H9 (cell line): ENCODE data around the gene MEP1B. TPM values are rescaled to one million over a fixed set of nuclear protein-coding genes. Genes with fewer than 3 reads are reported as not detected.

Experiments used
- DNase-seq: peaks from one replicate; pipeline ENCODE4 v3.0.0-alpha.2; 2017
- H2AFZ ChIP-seq: one replicate; pipeline ENCODE4 v1.6.1; 2013; ENCODE audit warnings: mild to moderate bottlenecking, low read length, control low read depth, moderate library complexity
- H2AK5ac ChIP-seq: 2 replicates; pipeline ENCODE4 v1.6.1; 2013; ENCODE audit warnings: low read length, control low read depth, mixed read lengths; ENCODE audit not compliant: insufficient read length
- H2BK120ac ChIP-seq: one replicate; pipeline ENCODE4 v1.6.1; 2013; ENCODE audit warnings: low read depth, mild to moderate bottlenecking, low read length, control low read depth, inconsistent platforms; ENCODE audit not compliant: poor library complexity, severe bottlenecking
- H2BK12ac ChIP-seq: 2 replicates; pipeline ENCODE4 v1.6.1; 2013; ENCODE audit warnings: low read length, control low read depth, mixed read lengths, low read depth; ENCODE audit not compliant: insufficient read length
- H2BK15ac ChIP-seq: 2 replicates; pipeline ENCODE4 v1.6.1; 2013; ENCODE audit warnings: low read depth, low read length, control low read depth
- H2BK20ac ChIP-seq: one replicate; pipeline ENCODE4 v1.6.1; 2013; ENCODE audit warnings: low read depth, mild to moderate bottlenecking, low read length, control low read depth, inconsistent platforms; ENCODE audit not compliant: poor library complexity, severe bottlenecking
- H2BK5ac ChIP-seq: 2 replicates; pipeline ENCODE4 v1.6.1; 2013; ENCODE audit warnings: low read length, control low read depth, mixed read lengths; ENCODE audit not compliant: insufficient read length
- H3K14ac ChIP-seq: 2 replicates; pipeline ENCODE4 v1.6.1; 2013; ENCODE audit warnings: low read length, control low read depth; ENCODE audit not compliant: insufficient read depth
- H3K18ac ChIP-seq: 2 replicates; pipeline ENCODE4 v1.6.1; 2013; ENCODE audit warnings: low read depth, mild to moderate bottlenecking, mixed read lengths, low read length, control low read depth; ENCODE audit not compliant: insufficient read length
- H3K23ac ChIP-seq: 2 replicates; pipeline ENCODE4 v1.6.1; 2013; ENCODE audit warnings: low read length, control low read depth, mixed read lengths, low read depth; ENCODE audit not compliant: insufficient read length
- H3K23me2 ChIP-seq: 2 replicates; pipeline ENCODE4 v1.6.1; 2013; ENCODE audit warnings: low read depth, mild to moderate bottlenecking, mixed read lengths, low read length, control low read depth; ENCODE audit not compliant: insufficient read length, poor library complexity, severe bottlenecking
- H3K27ac ChIP-seq: 2 replicates; pipeline ENCODE4 v1.5.1; 2013; ENCODE audit warnings: low read length, control low read depth, mixed read lengths, low read depth; ENCODE audit not compliant: insufficient read length
- H3K27me3 ChIP-seq: 2 replicates; pipeline ENCODE4 v1.6.1; 2013; ENCODE audit warnings: low read length, control low read depth, inconsistent platforms; ENCODE audit not compliant: insufficient read depth
- H3K4ac ChIP-seq: 2 replicates; pipeline ENCODE4 v1.6.1; 2013; ENCODE audit warnings: low read depth, mild to moderate bottlenecking, control low read depth, inconsistent platforms, low read length, moderate library complexity
- H3K4me1 ChIP-seq: 2 replicates; pipeline ENCODE4 v1.6.1; 2013; ENCODE audit warnings: low read length, control low read depth, inconsistent platforms; ENCODE audit not compliant: insufficient read depth
- H3K4me2 ChIP-seq: 2 replicates; pipeline ENCODE4 v1.6.1; 2013; ENCODE audit warnings: low read length, control low read depth, mixed read lengths; ENCODE audit not compliant: insufficient read length, insufficient read depth
- H3K56ac ChIP-seq: 2 replicates; pipeline ENCODE4 v1.6.1; 2013; ENCODE audit warnings: low read depth, mild to moderate bottlenecking, mixed read lengths, low read length, control low read depth; ENCODE audit not compliant: insufficient read length
- H3K79me1 ChIP-seq: 2 replicates; pipeline ENCODE4 v1.6.1; 2013; ENCODE audit warnings: low read depth, mild to moderate bottlenecking, moderate library complexity, low read length, control low read depth, inconsistent platforms; ENCODE audit not compliant: insufficient read depth, poor library complexity, severe bottlenecking
- H3K79me2 ChIP-seq: 2 replicates; pipeline ENCODE4 v1.6.1; 2013; ENCODE audit warnings: low read length, control low read depth, inconsistent platforms; ENCODE audit not compliant: insufficient read depth
- H3K9ac ChIP-seq: 2 replicates; pipeline ENCODE4 v1.6.1; 2013; ENCODE audit warnings: low read length, control low read depth, mixed read lengths; ENCODE audit not compliant: insufficient read length; ENCODE audit errors: extremely low read depth
- H3K9me3 ChIP-seq: one replicate; pipeline ENCODE4 v1.6.1; 2013; ENCODE audit warnings: low read depth, low read length, inconsistent platforms; ENCODE audit not compliant: control insufficient read depth
- H3T11ph ChIP-seq: one replicate; pipeline ENCODE4 v1.6.1; 2013; ENCODE audit warnings: mild to moderate bottlenecking, low read length, control low read depth, inconsistent platforms
- H4K20me1 ChIP-seq: one replicate; pipeline ENCODE4 v1.6.1; 2013; ENCODE audit not compliant: control insufficient read depth, insufficient read length, insufficient read depth
- H4K5ac ChIP-seq: 2 replicates; pipeline ENCODE4 v1.6.1; 2013; ENCODE audit warnings: low read depth, mild to moderate bottlenecking, mixed read lengths, low read length, control low read depth; ENCODE audit not compliant: insufficient read length
- H4K8ac ChIP-seq: replicated peaks from 2 replicates; pipeline ENCODE4 v1.6.1; 2013; ENCODE audit warnings: low read length, control low read depth, mixed read lengths, low read depth; ENCODE audit not compliant: insufficient read length
- H4K91ac ChIP-seq: 2 replicates; pipeline ENCODE4 v1.6.1; 2013; ENCODE audit warnings: low read depth, mild to moderate bottlenecking, moderate library complexity, mixed read lengths, low read length, control low read depth; ENCODE audit not compliant: insufficient read length
- H3K27ac Mint-ChIP-seq, 3 experiments: 2 replicates in 2 of 3; 3 replicates in 1 of 3; pipeline ENCODE4 v1.8.0; 2020 to 2021; ENCODE audit warnings: mixed read lengths in 3 of 3, mild to moderate bottlenecking in 1 of 3, moderate library complexity in 1 of 3
- H3K27me3 Mint-ChIP-seq: 2 replicates; pipeline ENCODE4 v1.8.0; 2021; ENCODE audit warnings: low read depth, mild to moderate bottlenecking, moderate library complexity, mixed read lengths
- H3K36me3 Mint-ChIP-seq, 3 experiments: 2 replicates in 2 of 3; 3 replicates in 1 of 3; pipeline ENCODE4 v1.8.0; 2020 to 2021; ENCODE audit warnings: low read depth in 3 of 3, mixed read lengths in 3 of 3; ENCODE audit not compliant: insufficient read depth in 1 of 3
- H3K4me1 Mint-ChIP-seq, 2 experiments: 2 replicates each; pipeline ENCODE4 v1.8.0; 2020; ENCODE audit warnings: mixed read lengths in 2 of 2
- H3K4me3 Mint-ChIP-seq, 2 experiments: 2 replicates in 1 of 2; 3 replicates in 1 of 2; pipeline ENCODE4 v1.8.0; 2020 to 2021; ENCODE audit warnings: mild to moderate bottlenecking in 2 of 2, mixed read lengths in 2 of 2, moderate library complexity in 1 of 2
- H3K9me3 Mint-ChIP-seq, 2 experiments: 2 replicates in 1 of 2; 3 replicates in 1 of 2; pipeline ENCODE4 v1.8.0; 2020; ENCODE audit warnings: mild to moderate bottlenecking in 2 of 2, mixed read lengths in 2 of 2, moderate library complexity in 1 of 2
- CTCF ChIP-seq: fragments of 200-600 bp; sonication (generic); conservative IDR thresholded peaks from 3 replicates; pipeline ENCODE4 v1.8.0; 2021; ENCODE audit warnings: antibody characterized with exemption, mild to moderate bottlenecking
- WGBS: extraction: QIAGEN DNeasy Blood & Tissue Kit; methylation state at CpG from one replicate; pipeline ENCODE4 v1.1.7; 2013; ENCODE audit warnings: missing lambda C conversion rate, low lambda C conversion rate, mixed read lengths; ENCODE audit not compliant: insufficient read length; ENCODE audit errors: extremely low coverage; 5-methylcytosine and 5-hydroxymethylcytosine counted together
- total RNA-seq: library from RNA; stranded (reverse); gene quantifications from 2 replicates; pipeline ENCODE4 v1.2.1, GENCODE V29; 2021

Gene MEP1B
- total RNA-seq, 1 experiment from 2014 or later, result not detected

- Histone ChIP-seq H3K9me3 (no peaks in the 10 kb centered on the region), H4K8ac (no peak overlapping the region), H2BK15ac (no peak overlapping the region), H3K4ac (no peak overlapping the region), H3K27me3 (no peaks in the 10 kb centered on the region), H2BK5ac (no peak overlapping the region), H2AFZ (no peak overlapping the region), H3K4me2 (no peak overlapping the region), H2BK120ac (no peak overlapping the region), H3K27ac (no peak overlapping the region), H3K23ac (no peak overlapping the region), H4K20me1 (no peaks in the 10 kb centered on the region), H4K5ac (no peak overlapping the region), H4K91ac (no peak overlapping the region), H3K4me1 (no peaks in the 10 kb centered on the region), H3K79me2 (no peaks in the 10 kb centered on the region), H3K79me1 (no peaks in the 10 kb centered on the region), H3K56ac (no peak overlapping the region), H2BK12ac (no peak overlapping the region), H3T11ph (no peak overlapping the region), H2BK20ac (no peak overlapping the region), H2AK5ac (no peak overlapping the region), H3K18ac (no peak overlapping the region), H3K14ac (no peak overlapping the region), H3K23me2 (no peaks in the 10 kb centered on the region), H3K9ac (no peak overlapping the region)
- no peaks in the 10 kb centered on the region for H3K9me3 Mint-ChIP-seq
- H3K27ac Mint-ChIP-seq, result no peak overlapping the region
- H3K4me3 Mint-ChIP-seq, result no peak overlapping the region
- no peak for TF ChIP-seq CTCF
- no peak for DNase-seq
- H3K4me1 Mint-ChIP-seq, result no peaks in the 10 kb centered on the region
- no peaks in the 10 kb centered on the region for H3K36me3 Mint-ChIP-seq
- no peaks in the 10 kb centered on the region for H3K27me3 Mint-ChIP-seq
- no CpG with 5 or more reads among the region's 3 CpGs for WGBS
These were observed 12.3 kb downstream of the MEP1B start for GRCh38 chr18:32201948-32202672.
